SK-N-SH (cell line): ENCODE data around the gene TCF12.

Experiments
- CTCF ChIP-seq: fragments of 200-600 bp; sonication (generic); IDR thresholded peaks from 2 replicates; pipeline ENCODE4 v1.6.1; 2017; ENCODE audit warnings: antibody characterized with exemption, mild to moderate bottlenecking, moderate library complexity
- EP300 ChIP-seq, 2 experiments: IDR thresholded peaks; 2 replicates each; pipeline versions ENCODE4 v1.4.0 to v1.6.1; 2012; ENCODE audit warnings: borderline replicate concordance in 1 of 2, low read depth in 1 of 2, low read length in 1 of 2
- EZH2phosphoT487 ChIP-seq: fragments of 200-600 bp; sonication (generic); IDR thresholded peaks from 2 replicates; pipeline ENCODE4 v1.6.1; 2017; ENCODE audit warnings: low read depth, mixed run types, mild to moderate bottlenecking, antibody characterized with exemption, moderate library complexity, borderline replicate concordance
- NRF1 ChIP-seq: IDR thresholded peaks from 2 replicates; pipeline ENCODE4 v1.6.1; 2012; ENCODE audit warnings: low read depth, mild to moderate bottlenecking, low read length
- POLR2AphosphoS5 ChIP-seq: IDR thresholded peaks from 2 replicates; pipeline ENCODE4 v1.6.1; 2012; ENCODE audit warnings: low read depth, low read length

GRCh38 chr15:57169643-57170042 is 251.2 kb downstream of the TCF12 start:
- TF ChIP-seq EP300 (IDR thresholded peaks at IDR 0.05; ENCODE audit: borderline replicate concordance in 1 of 2, low read depth in 1 of 2, low read length in 1 of 2) (no peak), NRF1 (no peak), POLR2AphosphoS5 (no peak), EZH2phosphoT487 (no peak), CTCF (no peak)
